Measurements from ENCODE around the gene TIGD1.
A peak's percentile ranks its signal among the peaks of the same experiment; 100 is the strongest.

Gene TIGD1

GRCh38 chr2:232521959-232522622, 28.3 kb downstream of the TIGD1 start:
- DNase-seq, result peak; percentile 58

GRCh38 chr2:232521098-232521497, 29.3 kb downstream of the TIGD1 start:
- DNase-seq, result no peak

- DNase-seq, result no peak
Measured at GRCh38 chr2:232520489-232520888, 29.9 kb downstream of the TIGD1 start.

GRCh38 chr2:232519581-232520438, 30.5 kb downstream of the TIGD1 start, which contains the start of gene PRSS56:
Gene PRSS56 (plus strand): TSS chr2:232520388. CDS start chr2:232520599, 211 bp downstream.
- no peak for DNase-seq

GRCh38 chr2:232518844-232519243, 31.5 kb downstream of the TIGD1 start:
- no peak for DNase-seq

- no peak for DNase-seq
Measured at GRCh38 chr2:232516551-232516950, 33.8 kb downstream of the TIGD1 start.

- DNase-seq, result no peak
Measured at GRCh38 chr2:232515639-232516038, 34.7 kb downstream of the TIGD1 start.

- no peak for DNase-seq
Measured at GRCh38 chr2:232513353-232513752, 37.0 kb downstream of the TIGD1 start.

- no peak for DNase-seq
Measured at GRCh38 chr2:232512602-232513001, 37.8 kb downstream of the TIGD1 start.

GRCh38 chr2:232511336-232511890, 38.9 kb downstream of the TIGD1 start:
- DNase-seq, result no peak

- DNase-seq, result no peak
Measured at GRCh38 chr2:232508251-232508650, 42.1 kb downstream of the TIGD1 start.

GRCh38 chr2:232506709-232507108, 43.6 kb downstream of the TIGD1 start:
- DNase-seq, result no peak

- DNase-seq, result no peak
Measured at GRCh38 chr2:232505856-232506255, 44.5 kb downstream of the TIGD1 start.

- no peak for DNase-seq
Measured at GRCh38 chr2:232504438-232504837, 45.9 kb downstream of the TIGD1 start.

GRCh38 chr2:232503809-232504323, 46.5 kb downstream of the TIGD1 start:
- no peak for DNase-seq

GRCh38 chr2:232502911-232503808, 47.2 kb downstream of the TIGD1 start:
- DNase-seq, result peak; percentile 15

GRCh38 chr2:232502511-232502910, 47.8 kb downstream of the TIGD1 start:
- no peak for DNase-seq

GRCh38 chr2:232501794-232502390, 48.5 kb downstream of the TIGD1 start:
- DNase-seq, result no peak

- DNase-seq, result no peak
Measured at GRCh38 chr2:232501331-232501771, 49.0 kb downstream of the TIGD1 start.

- DNase-seq, result no peak
Measured at GRCh38 chr2:232498452-232498851, 51.9 kb downstream of the TIGD1 start.
